Measurements from ENCODE around the gene ZBTB16.
A peak's percentile ranks its signal among the peaks of the same experiment; 100 is the strongest.

The ZBTB16 gene

DNA sequence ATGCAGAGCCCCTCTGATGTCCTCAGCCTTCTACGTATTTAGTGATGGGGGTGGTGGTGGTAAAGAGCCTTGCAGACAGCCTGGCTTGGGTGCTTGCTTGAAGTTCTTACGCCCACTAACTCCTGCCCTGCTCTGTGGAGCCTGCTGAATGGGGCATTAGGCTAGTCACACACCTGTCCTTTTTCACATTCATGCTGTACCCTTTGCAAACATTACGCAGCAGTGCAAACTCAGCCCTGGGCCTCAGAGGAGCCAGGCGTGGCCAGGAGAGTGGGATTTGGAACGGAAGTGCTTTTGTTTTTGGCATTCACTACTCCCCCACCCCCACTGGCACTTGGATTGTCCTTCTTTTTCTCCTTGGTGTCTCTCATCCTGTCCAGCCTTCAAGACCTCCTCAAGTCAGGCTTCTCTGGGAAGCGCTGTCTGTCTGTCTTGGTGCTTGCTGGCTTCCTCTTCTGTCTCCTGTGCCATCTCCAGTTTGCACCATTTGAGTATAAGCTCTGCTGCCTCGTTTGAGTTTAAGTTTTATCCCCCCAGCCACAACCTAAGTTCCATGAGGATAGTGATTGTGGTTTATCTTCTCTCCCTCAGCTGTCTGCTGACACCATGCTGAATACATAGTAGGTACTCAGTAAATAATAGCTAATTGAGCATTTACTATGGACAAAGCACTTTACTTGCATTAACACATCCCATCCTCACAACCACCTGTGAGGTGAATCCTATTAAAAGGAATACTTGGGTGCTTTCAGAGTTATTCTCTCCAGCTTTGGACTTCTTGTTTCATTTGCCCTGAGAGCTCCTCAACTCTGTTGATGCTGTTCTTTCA is 26.7 kb downstream of the ZBTB16 start:
- no peaks in the 10 kb centered on the region for H3K36me3 ChIP-seq (ENCODE audit: control insufficient read depth, insufficient read depth, low read length)
- no peak overlapping the region for H3K9ac ChIP-seq (ENCODE audit: low read depth, low read length)
- H3K4me1 ChIP-seq (ENCODE audit: control insufficient read depth, insufficient read depth, low read length): no peaks in the 10 kb centered on the region
- peaks cover 34% of the 10 kb centered on the region for H3K27me3 ChIP-seq (ENCODE audit: control insufficient read depth, insufficient read depth, low read length)
- no peak overlapping the region for H3K27ac ChIP-seq (ENCODE audit: low read depth, low read length)
- H3K4me3 ChIP-seq (ENCODE audit: low read depth, low read length): no peak overlapping the region
- H3K9me3 ChIP-seq (ENCODE audit: control insufficient read depth, insufficient read depth, low read length): no peaks in the 10 kb centered on the region

DNA sequence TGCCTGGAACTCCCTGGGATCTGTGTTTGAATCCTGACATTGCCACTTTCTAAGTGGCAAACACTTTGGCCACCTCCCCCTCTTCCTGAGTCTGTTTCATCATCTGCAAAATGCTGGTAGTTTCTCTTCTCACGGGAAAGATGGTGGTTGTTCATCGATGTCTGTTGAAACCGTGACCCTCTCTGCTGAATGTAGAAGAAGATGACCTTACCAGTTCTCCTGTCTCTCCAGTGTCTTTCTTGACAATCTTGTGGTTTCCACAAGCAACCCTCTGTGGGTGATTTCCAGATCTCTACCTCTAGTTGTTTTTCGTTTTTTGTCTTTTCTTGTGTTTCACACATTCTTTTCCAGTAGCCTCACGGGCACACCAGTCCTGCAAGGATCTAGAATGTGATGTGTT is 27.5 kb downstream of the ZBTB16 start:
- Histone ChIP-seq H3K4me3 (ENCODE audit: low read depth, low read length) (no peak overlapping the region), H3K9me3 (ENCODE audit: control insufficient read depth, insufficient read depth, low read length) (no peaks in the 10 kb centered on the region), H3K9ac (ENCODE audit: low read depth, low read length) (no peak overlapping the region), H3K27me3 (ENCODE audit: control insufficient read depth, insufficient read depth, low read length) (peaks cover 26% of the 10 kb centered on the region), H3K27ac (ENCODE audit: low read depth, low read length) (no peak overlapping the region), H3K4me1 (ENCODE audit: control insufficient read depth, insufficient read depth, low read length) (0 out of 2 replicates have a peak, but pooled peaks cover 4% of the 10 kb centered on the region), H3K36me3 (ENCODE audit: control insufficient read depth, insufficient read depth, low read length) (no peaks in the 10 kb centered on the region)

DNA sequence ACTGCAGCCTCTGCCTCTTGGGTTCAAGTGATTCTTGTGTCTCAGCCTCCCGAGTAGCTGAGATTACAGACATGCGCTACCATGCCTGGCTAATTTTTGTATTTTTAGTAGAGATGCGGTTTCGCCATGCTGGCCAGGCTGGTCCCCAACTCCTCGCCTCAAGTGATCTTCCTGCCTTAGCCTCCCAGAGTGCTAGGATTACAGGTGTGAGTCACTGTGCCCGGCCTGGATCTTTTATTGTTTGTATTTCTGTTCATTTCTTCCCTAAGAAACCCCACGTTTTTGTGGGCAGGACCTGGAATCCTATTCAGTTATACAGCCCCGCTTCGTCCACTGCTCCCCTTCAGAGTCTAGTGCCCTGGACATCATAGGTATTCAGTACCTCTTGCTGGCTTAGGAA is 28.7 kb downstream of the ZBTB16 start:
- H3K27me3 ChIP-seq (ENCODE audit: control insufficient read depth, insufficient read depth, low read length): peaks cover 18% of the 10 kb centered on the region; the same call in 1 of the 2 replicates
- H3K36me3 ChIP-seq (ENCODE audit: control insufficient read depth, insufficient read depth, low read length): no peaks in the 10 kb centered on the region
- no peak overlapping the region for H3K27ac ChIP-seq (ENCODE audit: low read depth, low read length)
- no peak overlapping the region for H3K9ac ChIP-seq (ENCODE audit: low read depth, low read length)
- no peak overlapping the region for H3K4me3 ChIP-seq (ENCODE audit: low read depth, low read length)
- H3K4me1 ChIP-seq (ENCODE audit: control insufficient read depth, insufficient read depth, low read length): 0 out of 2 replicates have a peak, but pooled peaks cover 4% of the 10 kb centered on the region
- no peaks in the 10 kb centered on the region for H3K9me3 ChIP-seq (ENCODE audit: control insufficient read depth, insufficient read depth, low read length)

DNA sequence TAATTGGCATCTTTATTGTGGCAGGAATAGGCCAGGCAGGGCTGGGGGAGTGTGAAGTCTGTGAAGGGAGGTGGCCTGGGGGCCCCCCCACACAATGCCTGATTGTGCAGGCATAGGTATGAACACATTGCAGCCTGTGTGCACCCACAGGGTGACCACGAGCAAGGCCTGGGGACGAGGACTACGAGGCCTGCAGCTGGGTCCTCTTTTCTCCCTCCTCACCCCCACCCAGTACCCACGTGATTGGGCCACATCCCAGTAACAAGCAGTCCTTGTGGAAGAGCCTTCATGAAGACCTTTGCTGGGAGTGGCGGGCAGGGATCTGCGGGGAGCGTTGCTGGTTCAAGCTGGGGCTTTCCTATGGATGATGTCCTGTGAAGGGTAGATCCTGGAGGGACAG is 29.3 kb downstream of the ZBTB16 start:
- 0 out of 2 replicates have a peak, but pooled peaks cover 4% of the 10 kb centered on the region for H3K4me1 ChIP-seq (ENCODE audit: control insufficient read depth, insufficient read depth, low read length)
- H3K4me3 ChIP-seq (ENCODE audit: low read depth, low read length): no peak overlapping the region
- no peak overlapping the region for H3K9ac ChIP-seq (ENCODE audit: low read depth, low read length)
- no peaks in the 10 kb centered on the region for H3K9me3 ChIP-seq (ENCODE audit: control insufficient read depth, insufficient read depth, low read length)
- no peak overlapping the region for H3K27ac ChIP-seq (ENCODE audit: low read depth, low read length)
- H3K36me3 ChIP-seq (ENCODE audit: control insufficient read depth, insufficient read depth, low read length): no peaks in the 10 kb centered on the region
- H3K27me3 ChIP-seq (ENCODE audit: control insufficient read depth, insufficient read depth, low read length): peaks cover 14% of the 10 kb centered on the region; the same call in 1 of the 2 replicates

DNA sequence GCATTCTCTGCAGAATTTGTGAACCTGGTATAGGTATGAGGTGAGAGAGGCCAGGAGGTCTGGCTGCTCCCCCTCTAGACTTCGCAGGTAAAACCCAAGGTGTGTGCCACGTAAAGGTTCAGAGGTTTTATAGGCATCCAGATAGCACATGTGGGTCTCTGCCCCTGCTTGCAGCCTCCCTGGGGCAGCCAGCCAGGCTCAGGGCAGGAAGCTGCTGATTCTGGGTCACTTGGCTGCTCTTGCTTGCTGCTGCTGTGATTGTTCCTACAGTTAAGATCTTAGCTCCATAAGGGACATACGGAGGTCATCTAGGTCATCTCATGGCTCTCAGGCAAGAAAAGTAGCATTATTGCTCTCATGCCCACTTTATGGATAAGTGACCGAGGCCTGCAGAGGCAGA is 30.2 kb downstream of the ZBTB16 start:
- H3K4me1 ChIP-seq (ENCODE audit: control insufficient read depth, insufficient read depth, low read length): 0 out of 2 replicates have a peak, but pooled peaks cover 4% of the 10 kb centered on the region
- no peaks in the 10 kb centered on the region for H3K9me3 ChIP-seq (ENCODE audit: control insufficient read depth, insufficient read depth, low read length)
- H3K27ac ChIP-seq (ENCODE audit: low read depth, low read length): no peak overlapping the region
- H3K4me3 ChIP-seq (ENCODE audit: low read depth, low read length): no peak overlapping the region
- no peak overlapping the region for H3K9ac ChIP-seq (ENCODE audit: low read depth, low read length)
- peaks cover 10% of the 10 kb centered on the region; the same call in 1 of the 2 replicates for H3K27me3 ChIP-seq (ENCODE audit: control insufficient read depth, insufficient read depth, low read length)
- H3K36me3 ChIP-seq (ENCODE audit: control insufficient read depth, insufficient read depth, low read length): no peaks in the 10 kb centered on the region

DNA sequence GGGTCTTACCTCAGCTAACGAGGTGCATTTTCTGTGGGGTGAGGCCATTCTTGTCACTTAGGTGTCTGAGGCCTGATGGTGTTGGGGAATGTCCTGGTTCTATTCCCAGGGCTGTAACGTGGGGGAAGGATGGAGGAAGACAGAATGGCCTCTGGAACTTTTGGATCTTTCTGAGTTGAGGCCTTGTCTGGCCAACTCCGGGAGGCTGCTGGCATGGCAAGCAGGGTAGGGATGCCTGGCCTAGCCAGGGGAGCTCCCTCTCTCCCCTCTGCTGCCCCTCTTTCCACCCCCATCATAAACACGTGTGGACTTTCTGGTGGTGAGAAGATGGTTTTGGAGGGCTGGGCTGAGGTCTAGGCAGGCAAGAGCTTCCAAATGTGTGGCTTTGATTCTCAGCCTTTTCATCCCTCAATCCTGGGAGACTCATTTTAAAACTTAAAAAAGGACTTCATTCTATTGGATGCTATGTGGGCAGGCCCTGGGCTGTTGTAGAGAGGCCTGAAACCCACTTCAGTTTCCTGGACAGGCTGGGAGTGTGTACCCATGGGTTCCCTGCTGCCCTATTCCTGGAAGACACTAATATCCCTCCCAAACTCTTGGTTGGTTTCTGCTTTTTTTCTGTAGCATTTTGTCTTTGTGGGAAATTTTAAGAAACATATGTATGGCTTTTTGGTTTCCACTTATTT is 30.9 kb downstream of the ZBTB16 start:
- H3K27me3 ChIP-seq (ENCODE audit: control insufficient read depth, insufficient read depth, low read length): peaks cover 10% of the 10 kb centered on the region; the same call in 1 of the 2 replicates
- H3K4me3 ChIP-seq (ENCODE audit: low read depth, low read length): no peak overlapping the region
- no peaks in the 10 kb centered on the region for H3K9me3 ChIP-seq (ENCODE audit: control insufficient read depth, insufficient read depth, low read length)
- no peaks in the 10 kb centered on the region for H3K36me3 ChIP-seq (ENCODE audit: control insufficient read depth, insufficient read depth, low read length)
- H3K27ac ChIP-seq (ENCODE audit: low read depth, low read length): no peak overlapping the region
- 0 out of 2 replicates have a peak, but pooled peaks cover 4% of the 10 kb centered on the region for H3K4me1 ChIP-seq (ENCODE audit: control insufficient read depth, insufficient read depth, low read length)
- H3K9ac ChIP-seq (ENCODE audit: low read depth, low read length): no peak overlapping the region

DNA sequence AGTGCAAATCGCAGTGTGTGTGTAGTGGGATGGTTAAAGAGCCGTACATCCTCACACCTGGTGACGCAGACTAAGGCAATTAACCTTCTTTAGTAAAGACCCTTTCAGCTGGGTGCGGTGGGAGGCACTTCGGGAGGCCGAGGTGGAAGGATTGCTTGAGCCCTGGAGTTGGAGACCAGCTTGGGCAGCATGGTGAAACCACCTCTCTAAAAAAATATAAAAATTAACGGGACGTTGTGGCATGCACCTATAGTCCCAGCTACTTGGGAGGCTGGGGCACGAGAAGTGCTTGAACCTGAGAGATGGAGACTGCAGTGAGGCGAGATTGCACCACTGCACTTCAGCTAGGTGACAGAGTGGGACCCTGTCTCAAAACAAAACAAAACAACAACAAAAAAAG is 31.5 kb downstream of the ZBTB16 start:
- H3K27ac ChIP-seq (ENCODE audit: low read depth, low read length): no peak overlapping the region

DNA sequence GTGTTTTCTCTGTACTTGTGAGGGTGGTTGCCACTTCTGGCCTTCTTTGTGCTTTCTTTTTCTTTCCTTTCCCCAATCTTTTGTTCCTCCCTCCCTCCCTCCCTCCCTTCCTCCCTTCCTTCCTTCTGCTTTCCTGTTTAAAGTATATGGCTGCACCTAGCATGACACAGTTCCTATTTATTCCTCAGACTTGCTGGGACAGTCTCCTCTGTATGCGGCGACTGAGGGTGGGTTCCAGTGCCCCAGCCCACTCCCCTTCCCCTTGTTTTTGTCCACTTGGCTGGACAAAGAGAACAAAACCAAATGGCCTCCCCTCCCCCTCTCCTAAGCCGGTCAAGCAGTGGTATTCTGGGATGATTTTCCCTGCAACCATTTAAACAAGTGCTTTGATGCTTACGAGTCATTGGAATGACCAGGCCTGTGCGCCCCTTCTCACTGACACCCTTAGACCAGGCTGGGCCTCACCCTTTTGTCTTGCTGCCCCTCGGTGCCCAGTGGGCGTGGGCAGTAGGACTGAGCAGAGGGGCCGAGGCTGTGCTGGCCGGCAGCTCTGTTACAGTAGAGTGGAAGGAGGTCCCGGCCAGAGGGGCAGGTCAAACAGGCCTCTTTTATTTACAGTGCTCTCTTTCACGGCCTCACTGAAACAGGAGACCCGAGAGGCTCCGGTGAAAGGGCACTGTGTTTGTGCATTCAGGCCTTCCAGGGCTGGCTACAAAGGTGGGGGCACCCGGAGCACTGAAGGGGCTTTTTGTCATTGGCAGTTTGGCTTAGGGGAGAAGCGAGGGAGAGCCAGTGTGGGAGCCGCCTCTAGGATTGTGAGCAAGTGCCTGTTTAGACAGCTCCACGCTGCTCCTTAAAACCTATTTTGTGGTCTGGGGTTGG is 32.2 kb downstream of the ZBTB16 start:
- 0 out of 2 replicates have a peak, but pooled peaks cover 4% of the 10 kb centered on the region for H3K4me1 ChIP-seq (ENCODE audit: control insufficient read depth, insufficient read depth, low read length)
- peaks cover 4% of the 10 kb centered on the region; the same call in 1 of the 2 replicates for H3K27me3 ChIP-seq (ENCODE audit: control insufficient read depth, insufficient read depth, low read length)
- peak overlapping the region; percentile 64 for H3K27ac ChIP-seq (ENCODE audit: low read depth, low read length)
- H3K9ac ChIP-seq (ENCODE audit: low read depth, low read length): no peak overlapping the region
- no peaks in the 10 kb centered on the region for H3K9me3 ChIP-seq (ENCODE audit: control insufficient read depth, insufficient read depth, low read length)
- H3K36me3 ChIP-seq (ENCODE audit: control insufficient read depth, insufficient read depth, low read length): no peaks in the 10 kb centered on the region
- H3K4me3 ChIP-seq (ENCODE audit: low read depth, low read length): no peak overlapping the region

More for the DNA sequence above, 31.5 kb downstream of the ZBTB16 start:
- no peak overlapping the region for H3K9ac ChIP-seq (ENCODE audit: low read depth, low read length)
- H3K4me3 ChIP-seq (ENCODE audit: low read depth, low read length): no peak overlapping the region
- no peaks in the 10 kb centered on the region for H3K9me3 ChIP-seq (ENCODE audit: control insufficient read depth, insufficient read depth, low read length)
- peaks cover 10% of the 10 kb centered on the region; the same call in 1 of the 2 replicates for H3K27me3 ChIP-seq (ENCODE audit: control insufficient read depth, insufficient read depth, low read length)
- H3K36me3 ChIP-seq (ENCODE audit: control insufficient read depth, insufficient read depth, low read length): no peaks in the 10 kb centered on the region
- H3K4me1 ChIP-seq (ENCODE audit: control insufficient read depth, insufficient read depth, low read length): 0 out of 2 replicates have a peak, but pooled peaks cover 4% of the 10 kb centered on the region

DNA sequence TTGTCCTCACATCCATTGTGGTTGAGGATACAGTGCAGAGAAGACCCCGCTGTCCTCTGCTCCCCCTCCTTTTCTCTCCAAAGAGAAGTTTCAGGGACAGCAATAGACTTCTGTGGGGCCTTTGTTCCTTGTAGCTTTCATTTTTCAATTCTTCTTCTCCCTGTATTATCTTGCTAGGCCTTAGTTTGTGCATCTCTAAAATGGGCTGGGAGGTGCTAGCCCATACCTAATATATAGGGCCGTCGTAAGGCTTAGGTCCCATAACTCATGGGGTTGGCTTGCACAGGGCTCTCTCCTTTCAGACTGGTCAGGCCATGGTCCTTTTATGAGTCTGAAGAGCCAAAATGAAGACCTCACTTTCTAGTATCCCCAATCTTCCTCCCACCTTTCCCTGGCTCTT is 33.0 kb downstream of the ZBTB16 start:
- H3K4me3 ChIP-seq (ENCODE audit: low read depth, low read length): no peak overlapping the region
- no peaks in the 10 kb centered on the region; the same call in 1 of the 2 replicates for H3K27me3 ChIP-seq (ENCODE audit: control insufficient read depth, insufficient read depth, low read length)
- no peak overlapping the region for H3K9ac ChIP-seq (ENCODE audit: low read depth, low read length)
- no peaks in the 10 kb centered on the region for H3K9me3 ChIP-seq (ENCODE audit: control insufficient read depth, insufficient read depth, low read length)
- H3K36me3 ChIP-seq (ENCODE audit: control insufficient read depth, insufficient read depth, low read length): no peaks in the 10 kb centered on the region
- H3K27ac ChIP-seq (ENCODE audit: low read depth, low read length): no peak overlapping the region
- H3K4me1 ChIP-seq (ENCODE audit: control insufficient read depth, insufficient read depth, low read length): 0 out of 2 replicates have a peak, but pooled peaks cover 4% of the 10 kb centered on the region

DNA sequence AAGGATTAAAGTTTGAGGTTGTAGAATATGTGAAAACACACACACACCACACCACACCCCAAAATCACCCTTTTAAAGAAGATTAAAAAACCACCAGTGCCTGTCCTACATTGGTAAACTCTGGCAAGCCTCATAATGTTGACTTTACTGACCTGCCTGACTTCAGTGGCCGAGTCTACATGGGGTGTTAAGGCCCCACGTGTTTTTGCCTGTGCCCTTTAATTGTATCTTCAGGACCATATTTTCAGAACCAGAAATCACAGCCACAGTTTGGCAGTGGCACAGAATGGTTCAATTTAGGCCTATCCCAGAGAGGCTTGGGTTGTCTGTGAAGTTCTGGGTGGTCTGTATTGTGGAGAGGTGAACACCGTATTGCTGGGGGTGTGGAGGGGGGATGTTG is 33.4 kb downstream of the ZBTB16 start:
- Histone ChIP-seq H3K9ac (ENCODE audit: low read depth, low read length) (no peak overlapping the region), H3K36me3 (ENCODE audit: control insufficient read depth, insufficient read depth, low read length) (no peaks in the 10 kb centered on the region), H3K27me3 (ENCODE audit: control insufficient read depth, insufficient read depth, low read length) (no peaks in the 10 kb centered on the region), H3K9me3 (ENCODE audit: control insufficient read depth, insufficient read depth, low read length) (no peaks in the 10 kb centered on the region), H3K27ac (ENCODE audit: low read depth, low read length) (no peak overlapping the region), H3K4me3 (ENCODE audit: low read depth, low read length) (no peak overlapping the region), H3K4me1 (ENCODE audit: control insufficient read depth, insufficient read depth, low read length) (0 out of 2 replicates have a peak, but pooled peaks cover 4% of the 10 kb centered on the region)
